WERI-Rb-1 (cell line): ENCODE measurements around the gene CANT1.

ENCODE experiments used
- DNase-seq: peaks from one replicate; pipeline ENCODE4 v3.0.0-alpha.2; 2020
- H3K27ac ChIP-seq: fragments of 250-450 bp; sonication (Bioruptor Pico); 2 replicates; pipeline ENCODE4 v1.5.1; 2020; ENCODE audit warnings: mild to moderate bottlenecking, moderate library complexity
- H3K27me3 ChIP-seq: fragments of 250-450 bp; sonication (Bioruptor Pico); 2 replicates; pipeline ENCODE4 v1.5.1; 2021; ENCODE audit warnings: mild to moderate bottlenecking, low read depth, moderate library complexity; ENCODE audit not compliant: insufficient read depth, severe bottlenecking
- H3K36me3 ChIP-seq: fragments of 250-450 bp; sonication (Bioruptor Pico); 2 replicates; pipeline ENCODE4 v1.5.1; 2020; ENCODE audit warnings: mild to moderate bottlenecking, moderate library complexity
- H3K4me3 ChIP-seq: 2 replicates; pipeline ENCODE4 v1.5.1; 2011; ENCODE audit warnings: low read depth, mild to moderate bottlenecking, control low read depth, low read length
- H3K9me3 ChIP-seq: fragments of 250-450 bp; sonication (Bioruptor Pico); 2 replicates; pipeline ENCODE4 v1.5.1; 2021; ENCODE audit warnings: mild to moderate bottlenecking, moderate library complexity; ENCODE audit not compliant: severe bottlenecking
- TF ChIP-seq, protein P1 (sequence below): IDR thresholded peaks from 2 replicates; pipeline ENCODE4 v1.5.1; 2011; ENCODE audit warnings: low read depth, mild to moderate bottlenecking, control low read depth, inconsistent platforms, low read length

CANT1 gene

GRCh38 chr17:79052131-79052530, 42.6 kb upstream of the CANT1 start:
- TF ChIP-seq, protein P1, sequence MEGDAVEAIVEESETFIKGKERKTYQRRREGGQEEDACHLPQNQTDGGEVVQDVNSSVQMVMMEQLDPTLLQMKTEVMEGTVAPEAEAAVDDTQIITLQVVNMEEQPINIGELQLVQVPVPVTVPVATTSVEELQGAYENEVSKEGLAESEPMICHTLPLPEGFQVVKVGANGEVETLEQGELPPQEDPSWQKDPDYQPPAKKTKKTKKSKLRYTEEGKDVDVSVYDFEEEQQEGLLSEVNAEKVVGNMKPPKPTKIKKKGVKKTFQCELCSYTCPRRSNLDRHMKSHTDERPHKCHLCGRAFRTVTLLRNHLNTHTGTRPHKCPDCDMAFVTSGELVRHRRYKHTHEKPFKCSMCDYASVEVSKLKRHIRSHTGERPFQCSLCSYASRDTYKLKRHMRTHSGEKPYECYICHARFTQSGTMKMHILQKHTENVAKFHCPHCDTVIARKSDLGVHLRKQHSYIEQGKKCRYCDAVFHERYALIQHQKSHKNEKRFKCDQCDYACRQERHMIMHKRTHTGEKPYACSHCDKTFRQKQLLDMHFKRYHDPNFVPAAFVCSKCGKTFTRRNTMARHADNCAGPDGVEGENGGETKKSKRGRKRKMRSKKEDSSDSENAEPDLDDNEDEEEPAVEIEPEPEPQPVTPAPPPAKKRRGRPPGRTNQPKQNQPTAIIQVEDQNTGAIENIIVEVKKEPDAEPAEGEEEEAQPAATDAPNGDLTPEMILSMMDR, result no peak
- Histone ChIP-seq H3K27me3 (no peaks in the 10 kb centered on the region), H3K36me3 (no peaks in the 10 kb centered on the region), H3K4me3 (no peak overlapping the region), H3K9me3 (peaks cover 5% of the 10 kb centered on the region), H3K27ac (no peak overlapping the region)
- DNase-seq, result no peak

GRCh38 chr17:79051306-79051705, 41.7 kb upstream of the CANT1 start:
- TF ChIP-seq, protein P1, result no peak
- H3K9me3 ChIP-seq, result peaks cover 3% of the 10 kb centered on the region
- H3K4me3 ChIP-seq, result no peak overlapping the region
- DNase-seq, result no peak
- no peaks in the 10 kb centered on the region for H3K36me3 ChIP-seq
- no peak overlapping the region for H3K27ac ChIP-seq
- no peaks in the 10 kb centered on the region for H3K27me3 ChIP-seq

DNA sequence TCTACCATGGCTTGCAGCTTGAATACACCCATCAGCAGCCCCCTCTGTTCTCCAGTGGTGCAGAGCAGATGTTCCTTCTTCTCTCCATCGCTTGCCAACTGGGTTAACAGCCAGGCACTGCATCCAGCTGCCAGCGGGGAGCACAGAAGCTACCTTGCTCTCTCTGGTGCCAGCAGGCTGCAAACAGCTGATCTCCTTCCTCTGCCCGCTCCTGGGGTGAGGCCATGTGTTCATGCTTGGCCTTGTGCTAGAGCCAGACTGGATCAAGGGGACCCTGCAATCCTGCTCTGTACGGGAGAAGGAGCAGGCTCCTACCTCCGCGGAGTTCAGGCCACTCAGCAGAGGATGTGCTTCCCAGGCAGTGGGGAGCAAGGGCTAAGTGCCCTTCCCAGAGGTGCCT, 41.0 kb upstream of the CANT1 start:
- no peaks in the 10 kb centered on the region for H3K27me3 ChIP-seq
- no peak overlapping the region for H3K27ac ChIP-seq
- no peak overlapping the region for H3K4me3 ChIP-seq
- TF ChIP-seq, protein P1, result no peak
- H3K36me3 ChIP-seq, result no peaks in the 10 kb centered on the region
- peaks cover 3% of the 10 kb centered on the region for H3K9me3 ChIP-seq
- no peak for DNase-seq

DNA sequence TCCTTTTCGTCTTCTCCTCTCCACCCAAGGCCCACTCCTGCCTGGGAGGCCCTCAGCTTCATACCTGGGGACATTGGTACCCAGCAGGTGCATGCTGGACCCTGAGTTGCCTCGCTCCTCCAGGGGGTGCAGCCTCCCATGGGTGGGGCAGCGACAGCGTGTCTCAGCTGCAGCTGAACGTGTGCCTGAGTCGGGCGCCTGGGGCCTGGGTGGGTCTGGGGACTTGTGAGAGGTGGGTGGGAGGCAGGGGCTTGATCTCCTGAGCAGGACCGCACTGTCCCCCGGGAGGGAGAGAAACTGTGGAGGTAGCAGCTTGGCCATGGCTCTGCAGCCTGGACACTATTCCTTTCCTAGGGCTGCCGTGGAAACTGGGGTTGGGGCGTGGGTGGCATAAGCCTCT, 40.3 kb upstream of the CANT1 start:
- DNase-seq, result no peak
- Histone ChIP-seq H3K36me3 (no peaks in the 10 kb centered on the region), H3K9me3 (peaks cover 3% of the 10 kb centered on the region), H3K27ac (no peak overlapping the region), H3K27me3 (no peaks in the 10 kb centered on the region), H3K4me3 (no peak overlapping the region)
- TF ChIP-seq, protein P1, result no peak

- Histone ChIP-seq H3K27ac (no peak overlapping the region), H3K36me3 (no peaks in the 10 kb centered on the region), H3K27me3 (no peaks in the 10 kb centered on the region), H3K9me3 (peaks cover 3% of the 10 kb centered on the region), H3K4me3 (no peak overlapping the region)
- no peak for DNase-seq
- TF ChIP-seq, protein P1, result no peak
These were observed 39.5 kb upstream of the CANT1 start for GRCh38 chr17:79048826-79049755.
